K562 (cell line): ENCODE measurements around the gene DCAF8. TPM values are rescaled to one million over a fixed set of nuclear protein-coding genes. Genes with fewer than 3 reads are reported as not detected.

Experiments
- CBX1 ChIP-seq: sonication (generic); IDR thresholded peaks from 2 replicates; pipeline ENCODE4 v1.6.1; 2016; ENCODE audit warnings: antibody characterized with exemption, low read depth, mild to moderate bottlenecking
- DDX20 ChIP-seq: fragments of 450-650 bp; IDR thresholded peaks from 2 replicates; pipeline ENCODE4 v1.6.1; 2016; ENCODE audit warnings: missing genetic modification characterization, low read depth, mild to moderate bottlenecking, missing compliant biosample characterization, moderate library complexity
- E2F1 ChIP-seq: sonication (generic); formaldehyde crosslinking; IDR thresholded peaks from 2 replicates; pipeline ENCODE4 v1.8.1; 2023; ENCODE audit warnings: mild to moderate bottlenecking, missing genetic modification reagents, moderate library complexity
- ERF ChIP-seq: fragments of 450-650 bp; formaldehyde crosslinking; IDR thresholded peaks from 2 replicates; pipeline ENCODE4 v1.4.0; 2020; ENCODE audit warnings: mild to moderate bottlenecking, mixed read lengths
- FOXO4 ChIP-seq: fragments of 450-650 bp; formaldehyde crosslinking; IDR thresholded peaks from 2 replicates; pipeline ENCODE4 v1.4.0; 2020; ENCODE audit warnings: mild to moderate bottlenecking, moderate library complexity
- HBP1 ChIP-seq: fragments of 450-650 bp; formaldehyde crosslinking; IDR thresholded peaks from 2 replicates; pipeline ENCODE4 v1.4.0; 2022; ENCODE audit warnings: missing genetic modification characterization
- HNRNPL ChIP-seq: fragments of 200-400 bp; formaldehyde crosslinking; IDR thresholded peaks from 2 replicates; pipeline ENCODE4 v1.6.1; 2017; ENCODE audit warnings: low read depth, mild to moderate bottlenecking, low read length
- NCOA4 ChIP-seq: fragments of 450-650 bp; IDR thresholded peaks from 2 replicates; pipeline ENCODE4 v1.6.1; 2018; ENCODE audit warnings: mild to moderate bottlenecking; ENCODE audit not compliant: partially characterized antibody
- PCBP1 ChIP-seq: fragments of 200-400 bp; formaldehyde crosslinking; IDR thresholded peaks from 2 replicates; pipeline ENCODE4 v1.6.1; 2018; ENCODE audit warnings: mild to moderate bottlenecking, low read depth, low read length; ENCODE audit not compliant: poor library complexity, severe bottlenecking
- PHF20 ChIP-seq: fragments of 450-650 bp; IDR thresholded peaks from 2 replicates; pipeline ENCODE4 v1.6.1; 2018; ENCODE audit not compliant: partially characterized antibody
- RREB1 ChIP-seq: fragments of 250-450 bp; sonication (Bioruptor Pico); IDR thresholded peaks from 2 replicates; pipeline ENCODE4 v1.4.0; 2020
- SMAD4 ChIP-seq: fragments of 250-450 bp; sonication (Bioruptor Pico); conservative IDR thresholded peaks from 2 replicates; pipeline ENCODE4 v1.8.0; 2021; ENCODE audit warnings: inconsistent platforms, mild to moderate bottlenecking, moderate library complexity
- SMC3 ChIP-seq: conservative IDR thresholded peaks from 2 replicates; pipeline ENCODE4 v1.6.1; 2011; ENCODE audit warnings: low read depth, low read length, improper control_type of control experiment; ENCODE audit not compliant: insufficient read depth
- THAP7 ChIP-seq: fragments of 250-450 bp; sonication (Bioruptor Pico); IDR thresholded peaks from 2 replicates; pipeline ENCODE4 v1.5.0; 2021
- ZNF174 ChIP-seq: fragments of 250-450 bp; sonication (Bioruptor Pico); IDR thresholded peaks from 2 replicates; pipeline ENCODE4 v1.4.0; 2020; ENCODE audit warnings: mild to moderate bottlenecking
- polyA plus RNA-seq, 8 experiments: library from polyadenylated mRNA; depleted of rRNA in 4 of 8; stranded (reverse) in 5 of 8; unstranded in 3 of 8; fragments of >200 nt; fragmentation: Nextera tagmentation in 2 of 8; fragmentation: Illumina TruSeq in 1 of 8; extraction: Ambion mirVana in 2 of 8; extraction: Trizol in 1 of 8; gene quantifications; 2 replicates each; pipeline versions ENCODE4 v1.2.1 to v1.2.3, GENCODE V29; 2011 to 2014; ENCODE audit warnings: inconsistent platforms in 1 of 8, missing spikeins in 1 of 8
- total RNA-seq, 7 experiments: library from RNA; depleted of rRNA in 6 of 7; stranded (reverse); fragments of >200 nt in 6 of 7; fragmentation: Illumina TruSeq in 2 of 7; extraction: Trizol in 2 of 7; gene quantifications; 2 replicates each; pipeline versions ENCODE4 v1.2.1 to v1.2.3, GENCODE V29; 2011 to 2021; ENCODE audit warnings: low replicate concordance in 1 of 7

Gene DCAF8
- total and polyA plus RNA-seq, 9 of the 15 experiments (the other 6 are each of a cell fraction or from before 2014, with no cell fraction given), result 11.6 to 149 (median 81.3) TPM

GRCh38 chr1:160193832-160194736 lies 68.3 kb downstream of the DCAF8 start (continued):
- TF ChIP-seq E2F1 (no peak), THAP7 (CRISPR knock-in tag) (no peak), PHF20 (peak; percentile 30), ERF (CRISPR knock-in tag) (no peak), PCBP1 (no peak), NCOA4 (no peak), CBX1 (no peak), HBP1 (CRISPR knock-in tag) (no peak), ZNF174 (CRISPR knock-in tag) (no peak), FOXO4 (CRISPR knock-in tag) (no peak), SMAD4 (no peak), SMC3 (no peak), RREB1 (CRISPR knock-in tag) (no peak), DDX20 (no peak), HNRNPL (no peak)
